Measurements from ENCODE around the gene ZAP70. TPM values are rescaled to one million over a fixed set of nuclear protein-coding genes. Genes with fewer than 3 reads are reported as not detected.
"Not testable (repeated sequence)": the region's sequence is repeated elsewhere in the genome, so short reads cannot be mapped to it uniquely, and the experiment has no call there.

Gene ZAP70
- total RNA-seq, 1 donor: under 0.01 TPM

DNA sequence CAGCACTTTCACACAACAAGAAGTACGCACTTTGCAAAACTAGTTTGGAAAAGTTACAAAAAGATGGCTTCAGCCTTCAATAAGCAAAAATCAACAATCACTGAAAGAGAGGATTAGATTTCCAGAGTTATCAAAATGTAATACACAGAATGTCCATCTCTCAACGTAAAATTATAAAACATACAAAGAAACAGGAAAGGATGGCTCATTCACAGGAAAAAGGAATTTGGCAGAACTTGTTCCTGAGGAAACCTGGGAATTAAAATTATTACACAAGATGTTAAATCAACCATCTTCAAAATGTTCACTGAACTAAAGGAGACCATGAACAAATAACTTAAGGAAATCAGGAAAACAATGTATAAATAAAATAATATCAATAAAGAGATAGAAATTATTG is 35.9 kb upstream of the ZAP70 start:
- Histone ChIP-seq H2AFZ (ENCODE audit: low read length) (no peak overlapping the region), H3K9me3 (ENCODE audit: low read depth, low read length) (no peaks in the 10 kb centered on the region), H3K27me3 (ENCODE audit: insufficient read depth, low read length) (no peaks in the 10 kb centered on the region), H3K4me2 (ENCODE audit: insufficient read depth, low read length) (no peak overlapping the region), H4K20me1 (ENCODE audit: insufficient read depth, low read length) (no peaks in the 10 kb centered on the region), H3K4me1 (ENCODE audit: insufficient read depth, low read length) (no peaks in the 10 kb centered on the region), H3K79me2 (ENCODE audit: insufficient read depth, low read length) (no peaks in the 10 kb centered on the region), H3K27ac (ENCODE audit: low read depth, low read length) (no peak overlapping the region), H3K4me3 (ENCODE audit: insufficient read depth, low read length) (no peak overlapping the region), H3K36me3 (ENCODE audit: insufficient read depth, low read length) (no peaks in the 10 kb centered on the region)
- DNase-seq (ENCODE audit: insufficient read length, low spot score, missing footprints): no peak
- TF ChIP-seq, protein P1, sequence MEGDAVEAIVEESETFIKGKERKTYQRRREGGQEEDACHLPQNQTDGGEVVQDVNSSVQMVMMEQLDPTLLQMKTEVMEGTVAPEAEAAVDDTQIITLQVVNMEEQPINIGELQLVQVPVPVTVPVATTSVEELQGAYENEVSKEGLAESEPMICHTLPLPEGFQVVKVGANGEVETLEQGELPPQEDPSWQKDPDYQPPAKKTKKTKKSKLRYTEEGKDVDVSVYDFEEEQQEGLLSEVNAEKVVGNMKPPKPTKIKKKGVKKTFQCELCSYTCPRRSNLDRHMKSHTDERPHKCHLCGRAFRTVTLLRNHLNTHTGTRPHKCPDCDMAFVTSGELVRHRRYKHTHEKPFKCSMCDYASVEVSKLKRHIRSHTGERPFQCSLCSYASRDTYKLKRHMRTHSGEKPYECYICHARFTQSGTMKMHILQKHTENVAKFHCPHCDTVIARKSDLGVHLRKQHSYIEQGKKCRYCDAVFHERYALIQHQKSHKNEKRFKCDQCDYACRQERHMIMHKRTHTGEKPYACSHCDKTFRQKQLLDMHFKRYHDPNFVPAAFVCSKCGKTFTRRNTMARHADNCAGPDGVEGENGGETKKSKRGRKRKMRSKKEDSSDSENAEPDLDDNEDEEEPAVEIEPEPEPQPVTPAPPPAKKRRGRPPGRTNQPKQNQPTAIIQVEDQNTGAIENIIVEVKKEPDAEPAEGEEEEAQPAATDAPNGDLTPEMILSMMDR (IDR thresholded peaks at IDR 0.05; ENCODE audit: extremely low read depth, low read depth, low read length): no peak

DNA sequence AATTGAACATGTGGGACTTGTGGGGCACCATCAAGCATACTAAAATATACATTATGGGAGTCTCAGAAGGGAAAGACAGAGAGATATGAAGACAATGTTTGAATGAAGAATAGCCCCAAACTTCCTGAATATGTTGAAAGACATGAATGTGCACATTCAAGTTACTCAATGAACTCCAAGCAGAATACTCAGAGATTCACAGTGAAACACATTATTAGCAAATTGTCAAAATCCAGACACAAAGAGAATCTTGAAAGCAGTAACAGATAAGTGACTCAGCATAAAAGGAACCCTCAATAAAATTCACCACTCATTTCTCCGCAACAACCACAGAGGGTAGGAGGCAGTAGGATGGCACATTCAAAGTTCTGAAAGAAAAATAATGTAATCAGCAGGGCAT is 35.1 kb upstream of the ZAP70 start:
- TF ChIP-seq, protein P1 (IDR thresholded peaks at IDR 0.05; ENCODE audit: extremely low read depth, low read depth, low read length): no peak
- peak; percentile 13 for DNase-seq (ENCODE audit: insufficient read length, low spot score, missing footprints)
- Histone ChIP-seq H3K79me2 (ENCODE audit: insufficient read depth, low read length) (no peaks in the 10 kb centered on the region), H3K36me3 (ENCODE audit: insufficient read depth, low read length) (no peaks in the 10 kb centered on the region), H3K27ac (ENCODE audit: low read depth, low read length) (no peak overlapping the region), H3K27me3 (ENCODE audit: insufficient read depth, low read length) (no peaks in the 10 kb centered on the region), H3K4me2 (ENCODE audit: insufficient read depth, low read length) (no peak overlapping the region), H3K4me3 (ENCODE audit: insufficient read depth, low read length) (no peak overlapping the region), H3K4me1 (ENCODE audit: insufficient read depth, low read length) (no peaks in the 10 kb centered on the region), H3K9me3 (ENCODE audit: low read depth, low read length) (no peaks in the 10 kb centered on the region), H4K20me1 (ENCODE audit: insufficient read depth, low read length) (no peaks in the 10 kb centered on the region), H2AFZ (ENCODE audit: low read length) (no peak overlapping the region)

DNA sequence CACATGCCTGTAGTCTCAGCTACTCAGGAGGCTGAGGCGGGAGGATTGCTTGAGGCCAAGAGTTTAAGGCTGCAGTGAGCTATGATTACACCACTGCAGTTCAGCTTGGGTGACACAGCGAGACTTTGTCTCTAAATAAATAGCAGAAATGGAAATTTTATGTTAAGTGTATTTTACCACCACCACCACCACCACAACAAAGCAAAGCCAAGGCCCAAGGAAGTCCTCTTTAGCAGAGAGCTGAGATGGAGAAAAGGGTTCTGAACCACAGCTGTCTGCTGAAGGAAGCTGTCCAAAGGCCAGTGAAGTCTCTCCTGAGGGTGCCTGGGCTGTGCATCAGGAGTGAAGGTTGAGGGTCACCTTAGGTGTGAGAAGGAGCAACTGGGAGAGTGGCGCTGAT is 26.1 kb upstream of the ZAP70 start:
- not testable (repeated sequence) for H2AFZ ChIP-seq (ENCODE audit: low read length); H3K9me3 ChIP-seq (ENCODE audit: low read depth, low read length); H3K36me3 ChIP-seq (ENCODE audit: insufficient read depth, low read length); H4K20me1 ChIP-seq (ENCODE audit: insufficient read depth, low read length); H3K79me2 ChIP-seq (ENCODE audit: insufficient read depth, low read length); H3K27me3 ChIP-seq (ENCODE audit: insufficient read depth, low read length); H3K4me3 ChIP-seq (ENCODE audit: insufficient read depth, low read length); DNase-seq (ENCODE audit: insufficient read length, low spot score, missing footprints); H3K27ac ChIP-seq (ENCODE audit: low read depth, low read length); H3K4me1 ChIP-seq (ENCODE audit: insufficient read depth, low read length); H3K4me2 ChIP-seq (ENCODE audit: insufficient read depth, low read length)

DNA sequence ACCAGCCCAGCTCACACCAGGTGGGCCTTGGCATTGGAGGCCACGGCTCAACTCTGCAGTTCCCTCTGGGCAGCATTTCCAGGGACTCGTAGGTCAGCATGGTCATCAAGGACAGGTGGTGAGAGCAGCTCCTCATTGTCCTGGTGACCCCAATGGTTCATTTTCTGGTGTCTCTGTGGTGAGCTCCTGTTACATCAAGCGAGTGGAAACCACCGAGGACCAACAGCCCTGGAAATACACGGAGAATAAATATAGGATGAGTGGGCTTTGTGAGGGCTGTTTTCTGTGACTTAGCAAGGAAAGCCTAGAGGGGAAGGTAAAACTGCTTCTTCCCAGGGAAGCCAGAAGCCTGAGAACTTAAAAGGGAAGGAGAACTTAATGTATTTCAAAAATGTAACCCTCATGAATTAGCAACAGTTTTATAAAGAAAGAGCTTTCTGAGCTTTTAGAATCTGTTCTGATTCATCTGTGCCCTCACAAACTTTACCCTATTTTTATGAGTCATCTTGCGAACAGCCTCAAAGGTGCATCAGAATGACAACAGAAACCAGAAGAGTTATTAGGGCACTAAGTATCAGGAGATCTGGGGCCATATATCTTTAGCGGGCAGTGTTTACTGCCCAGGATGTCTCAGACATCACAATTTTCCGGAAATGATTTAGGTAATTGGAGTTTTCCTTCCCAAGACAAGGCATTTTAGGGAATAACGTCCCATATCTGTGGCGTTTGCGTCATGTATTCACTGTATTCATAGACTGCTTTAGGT is 25.1 kb upstream of the ZAP70 start:
- DNase-seq (ENCODE audit: insufficient read length, low spot score, missing footprints): peak; percentile 17
- Histone ChIP-seq H3K4me2 (ENCODE audit: insufficient read depth, low read length) (no peak overlapping the region), H3K27ac (ENCODE audit: low read depth, low read length) (no peak overlapping the region), H3K36me3 (ENCODE audit: insufficient read depth, low read length) (no peaks in the 10 kb centered on the region), H3K27me3 (ENCODE audit: insufficient read depth, low read length) (no peaks in the 10 kb centered on the region), H3K4me1 (ENCODE audit: insufficient read depth, low read length) (no peaks in the 10 kb centered on the region), H2AFZ (ENCODE audit: low read length) (no peak overlapping the region), H3K4me3 (ENCODE audit: insufficient read depth, low read length) (no peak overlapping the region), H3K79me2 (ENCODE audit: insufficient read depth, low read length) (no peaks in the 10 kb centered on the region), H4K20me1 (ENCODE audit: insufficient read depth, low read length) (no peaks in the 10 kb centered on the region), H3K9me3 (ENCODE audit: low read depth, low read length) (no peaks in the 10 kb centered on the region)
- TF ChIP-seq, protein P1 (IDR thresholded peaks at IDR 0.05; ENCODE audit: extremely low read depth, low read depth, low read length): no peak

All from osteoblast (primary cell).